Measurements from ENCODE around the gene ODF2L. TPM values are rescaled to one million over a fixed set of nuclear protein-coding genes. Genes with fewer than 3 reads are reported as not detected.

The ODF2L gene
- polyA plus RNA-seq, 10 donors = 14.3 to 40.4 (median 23.4) TPM

- DNase-seq = no peak
These were observed 71.8 kb downstream of the ODF2L start for GRCh38 chr1:86324130-86324822.

GRCh38 chr1:86322241-86322640 is 73.9 kb downstream of the ODF2L start:
- DNase-seq = no peak

- peak in 2 of 3 donors; percentile 23 to 43 for DNase-seq
These were observed 77.7 kb downstream of the ODF2L start for GRCh38 chr1:86318436-86318835.

- DNase-seq = no peak
These were observed 78.2 kb downstream of the ODF2L start for GRCh38 chr1:86317926-86318325.

GRCh38 chr1:86305731-86306130 is 90.4 kb downstream of the ODF2L start:
- DNase-seq = no peak

- peak; percentile 33 to 72 (median 48) for DNase-seq
These were observed 93.0 kb downstream of the ODF2L start for GRCh38 chr1:86303041-86303690.

Other genes with a start within 250 kb of the ODF2L start
- 10 to 100 TPM in 1 of 10 donors, 1 to 10 TPM in 9; 3.5 to 14.1 (median 5.5) TPM for gene COL24A1, start 239.6 kb downstream of the ODF2L start, polyA plus RNA-seq (ENCODE audit: insufficient read length in 10 of 10)
- gene CLCA2, start 27.8 kb upstream of the ODF2L start, polyA plus RNA-seq (ENCODE audit: insufficient read length in 10 of 10) = 10 to 100 TPM in 2 of 10 donors, under 1 TPM in 2, not detected in 6; 0.10 to 15.6 (median 7.6) TPM
- gene CLCA1, start 72.6 kb upstream of the ODF2L start, polyA plus RNA-seq (ENCODE audit: insufficient read length in 10 of 10) = under 1 TPM in 2 of 10 donors, not detected in 8; 0.05 to 0.44 TPM
- under 1 TPM in 3 of 10 donors, not detected in 7; 0.05 to 0.69 (median 0.24) TPM for gene CLCA4, start 150.8 kb upstream of the ODF2L start, polyA plus RNA-seq (ENCODE audit: insufficient read length in 10 of 10)